Body of pancreas (tissue), 4 donors: Measurements from ENCODE around the gene SPINT1. TPM values are rescaled to one million over a fixed set of nuclear protein-coding genes. Genes with fewer than 3 reads are reported as not detected.

Source experiments
- ATAC-seq: fragments of 150-250 bp; one replicate; pipeline ENCODE4 v1.9.1; 2016
- DNase-seq, 4 donors: peaks; one replicate each; pipeline ENCODE4 v3.0.0-alpha.2; 2019
- H3K27ac ChIP-seq, 4 donors: fragments of 200-600 bp; sonication (generic); 1 replicate in 3 of 4; 2 replicates in 1 of 4; pipeline versions ENCODE4 v1.5.1 to v1.6.1; 2016 to 2019; ENCODE audit warnings: mild to moderate bottlenecking in 1 of 4, mixed read lengths in 1 of 4, moderate library complexity in 1 of 4
- H3K27me3 ChIP-seq, 2 donors: fragments of 200-600 bp; sonication (generic); one replicate each; pipeline ENCODE4 v1.6.0; 2016; ENCODE audit warnings: mild to moderate bottlenecking in 1 of 2
- H3K36me3 ChIP-seq, 2 donors: fragments of 200-600 bp; sonication (generic); replicated peaks in 1 of 2; 2 replicates each; pipeline ENCODE4 v1.5.1; 2016; ENCODE audit warnings: low read depth in 2 of 2; ENCODE audit not compliant: insufficient read depth in 1 of 2
- H3K4me1 ChIP-seq: fragments of 200-600 bp; sonication (generic); one replicate; pipeline ENCODE4 v1.6.0; 2016
- H3K4me3 ChIP-seq, 2 donors: fragments of 200-600 bp; sonication (generic); 1 replicate in 1 of 2; 2 replicates in 1 of 2; pipeline ENCODE4 v1.5.1; 2016 to 2019
- H3K9me3 ChIP-seq, 3 donors: fragments of 200-600 bp; sonication (generic); 1 replicate in 2 of 3; 2 replicates in 1 of 3; pipeline ENCODE4 v1.5.1; 2016
- POLR2A ChIP-seq, 3 donors: fragments of 450-650 bp; IDR thresholded peaks; one replicate each; pipeline ENCODE4 v1.6.1; 2016; ENCODE audit warnings: antibody characterized with exemption in 3 of 3, mild to moderate bottlenecking in 2 of 3
- WGBS, 2 donors: methylation state at CpG; one replicate each; pipeline ENCODE4 v1.1.5; 2017; 5-methylcytosine and 5-hydroxymethylcytosine counted together
- intact Hi-C: fragments of 100-400 bp; cut with DNase I; formaldehyde crosslinking; loops from one replicate; pipeline ENCODE4 v1.15.1; 2023
- total RNA-seq, 2 donors: library from RNA; depleted of rRNA; stranded (reverse); fragments of >200 nt; gene quantifications; one replicate each; pipeline ENCODE4 v1.1.0, GENCODE V29; 2016
- TF ChIP-seq, protein P1 (sequence below), 7 experiments: fragments of 450-650 bp in 4 of 7; fragments of 200-600 bp in 3 of 7; sonication (generic) in 3 of 7; IDR thresholded peaks; one replicate each; pipeline ENCODE4 v1.5.1; 2016 to 2019; ENCODE audit warnings: antibody characterized with exemption in 7 of 7

The SPINT1 gene
- total RNA-seq, 2 donors from 2014 or later, result 110 to 134 TPM

DNA sequence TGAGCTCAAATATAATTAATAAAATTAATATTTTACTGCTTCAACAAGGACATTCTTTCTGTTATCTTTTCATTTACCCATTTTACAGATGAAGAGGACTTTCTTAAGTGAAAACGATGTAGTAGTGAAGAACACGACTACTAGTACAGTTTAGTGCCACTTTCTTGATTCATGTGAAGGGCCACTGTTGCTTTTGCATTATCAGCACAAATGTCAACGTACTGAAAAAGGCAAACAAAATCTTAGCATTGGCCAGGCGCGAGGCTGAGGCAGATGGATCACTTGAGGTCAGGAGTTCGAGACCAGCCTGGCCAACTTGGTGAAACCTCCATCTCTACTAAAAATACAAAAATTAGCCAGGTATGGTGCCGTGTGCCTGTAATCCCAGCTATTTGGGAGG, 24.8 kb upstream of the SPINT1 start:
- no peak for DNase-seq
- H3K4me1 ChIP-seq, result no peaks in the 10 kb centered on the region
- no peak overlapping the region for H3K27ac ChIP-seq

DNA sequence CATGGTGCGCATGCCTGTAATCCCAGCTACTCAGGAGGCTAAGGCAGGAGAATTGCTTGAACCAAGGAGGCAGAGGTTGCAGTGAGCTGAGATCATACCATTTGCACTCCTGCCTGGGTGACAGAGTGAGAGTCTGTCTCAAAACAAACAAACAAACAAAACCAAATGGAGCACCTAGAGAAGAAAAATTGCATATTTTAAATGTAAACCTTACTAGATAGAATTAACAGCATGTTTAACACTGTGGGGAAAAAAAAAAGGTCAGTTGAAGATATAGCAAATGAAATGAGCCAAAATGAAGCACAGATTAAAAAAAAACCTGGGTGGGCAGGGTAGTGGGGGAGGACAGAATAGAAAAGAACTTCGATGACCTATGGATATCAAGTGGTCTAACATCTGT, 22.7 kb upstream of the SPINT1 start:
- H3K4me1 ChIP-seq, result peaks cover 11% of the 10 kb centered on the region
- ATAC-seq, result no peak
- H3K27me3 ChIP-seq, result no peaks in the 10 kb centered on the region
- no peak for DNase-seq
- no peaks in the 10 kb centered on the region for H3K9me3 ChIP-seq
- no peaks in the 10 kb centered on the region for H3K36me3 ChIP-seq
- WGBS, 2 donors, result 85 to 86% methylated on average over 2 of the region's 2 CpGs
- no peak for TF ChIP-seq POLR2A (IDR thresholded peaks at IDR 0.05)
- TF ChIP-seq, protein P1, sequence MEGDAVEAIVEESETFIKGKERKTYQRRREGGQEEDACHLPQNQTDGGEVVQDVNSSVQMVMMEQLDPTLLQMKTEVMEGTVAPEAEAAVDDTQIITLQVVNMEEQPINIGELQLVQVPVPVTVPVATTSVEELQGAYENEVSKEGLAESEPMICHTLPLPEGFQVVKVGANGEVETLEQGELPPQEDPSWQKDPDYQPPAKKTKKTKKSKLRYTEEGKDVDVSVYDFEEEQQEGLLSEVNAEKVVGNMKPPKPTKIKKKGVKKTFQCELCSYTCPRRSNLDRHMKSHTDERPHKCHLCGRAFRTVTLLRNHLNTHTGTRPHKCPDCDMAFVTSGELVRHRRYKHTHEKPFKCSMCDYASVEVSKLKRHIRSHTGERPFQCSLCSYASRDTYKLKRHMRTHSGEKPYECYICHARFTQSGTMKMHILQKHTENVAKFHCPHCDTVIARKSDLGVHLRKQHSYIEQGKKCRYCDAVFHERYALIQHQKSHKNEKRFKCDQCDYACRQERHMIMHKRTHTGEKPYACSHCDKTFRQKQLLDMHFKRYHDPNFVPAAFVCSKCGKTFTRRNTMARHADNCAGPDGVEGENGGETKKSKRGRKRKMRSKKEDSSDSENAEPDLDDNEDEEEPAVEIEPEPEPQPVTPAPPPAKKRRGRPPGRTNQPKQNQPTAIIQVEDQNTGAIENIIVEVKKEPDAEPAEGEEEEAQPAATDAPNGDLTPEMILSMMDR (IDR thresholded peaks at IDR 0.05), result no peak
- intact Hi-C loops, result no loop called here
- H3K27ac ChIP-seq, result no peak overlapping the region
- H3K4me3 ChIP-seq, result no peak overlapping the region

More for the DNA sequence above, 24.8 kb upstream of the SPINT1 start:
- no peaks in the 10 kb centered on the region for H3K9me3 ChIP-seq
- ATAC-seq, result no peak
- 55 to 61% methylated on average over 7 of the region's 7 CpGs for WGBS, 2 donors
- intact Hi-C loops, result no loop called here
- H3K36me3 ChIP-seq, result no peaks in the 10 kb centered on the region
- H3K27me3 ChIP-seq, result no peaks in the 10 kb centered on the region
- no peak overlapping the region for H3K4me3 ChIP-seq
- no peak for TF ChIP-seq POLR2A (IDR thresholded peaks at IDR 0.05)
- TF ChIP-seq, protein P1 (IDR thresholded peaks at IDR 0.05), result no peak

DNA sequence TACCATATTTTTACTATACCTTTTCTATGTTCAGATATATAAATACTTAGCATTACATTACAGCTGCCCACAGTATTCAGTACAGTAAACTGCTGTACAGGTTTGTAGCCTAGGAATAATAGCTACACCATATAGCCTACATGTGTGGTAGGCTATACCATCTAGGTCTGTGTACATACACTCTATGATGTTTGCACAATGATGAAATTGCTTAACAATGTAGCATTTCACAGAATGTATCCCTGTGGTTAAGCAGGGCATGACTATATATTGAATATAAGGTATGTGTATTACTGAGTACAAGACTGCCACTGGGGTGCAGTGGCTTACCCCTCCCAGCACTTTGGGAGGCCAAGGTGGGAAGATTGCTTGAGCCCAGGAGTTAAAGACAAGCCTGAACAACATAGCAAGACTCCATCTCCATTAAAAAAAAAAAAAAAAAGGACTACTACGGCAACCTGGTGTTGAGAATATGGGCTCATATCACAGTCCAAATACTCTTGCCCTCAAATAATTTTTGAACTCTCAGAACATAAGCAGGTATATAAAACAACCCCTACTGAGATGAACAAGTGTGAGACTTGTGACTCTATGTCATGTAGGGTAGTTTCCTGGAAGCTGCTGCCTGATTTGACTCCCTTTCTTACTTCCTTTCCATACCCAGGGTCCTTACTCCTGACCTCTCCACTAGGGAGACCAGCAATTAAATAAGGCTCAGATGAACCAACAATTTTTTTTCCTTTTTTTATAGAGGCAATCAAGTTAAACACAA, 20.1 kb upstream of the SPINT1 start:
- no peaks in the 10 kb centered on the region for H3K36me3 ChIP-seq
- no peak for DNase-seq
- WGBS, 2 donors, result 75 to 95% methylated on average over 1 of the region's 1 CpG
- no peak overlapping the region for H3K27ac ChIP-seq
- H3K27me3 ChIP-seq, result no peaks in the 10 kb centered on the region
- TF ChIP-seq POLR2A (IDR thresholded peaks at IDR 0.05), result no peak
- TF ChIP-seq, protein P1 (IDR thresholded peaks at IDR 0.05), result no peak
- H3K4me3 ChIP-seq, result no peak overlapping the region
- intact Hi-C loops, result no loop called here
- H3K4me1 ChIP-seq, result peaks cover 11% of the 10 kb centered on the region
- no peak for ATAC-seq
- H3K9me3 ChIP-seq, result no peaks in the 10 kb centered on the region

DNA sequence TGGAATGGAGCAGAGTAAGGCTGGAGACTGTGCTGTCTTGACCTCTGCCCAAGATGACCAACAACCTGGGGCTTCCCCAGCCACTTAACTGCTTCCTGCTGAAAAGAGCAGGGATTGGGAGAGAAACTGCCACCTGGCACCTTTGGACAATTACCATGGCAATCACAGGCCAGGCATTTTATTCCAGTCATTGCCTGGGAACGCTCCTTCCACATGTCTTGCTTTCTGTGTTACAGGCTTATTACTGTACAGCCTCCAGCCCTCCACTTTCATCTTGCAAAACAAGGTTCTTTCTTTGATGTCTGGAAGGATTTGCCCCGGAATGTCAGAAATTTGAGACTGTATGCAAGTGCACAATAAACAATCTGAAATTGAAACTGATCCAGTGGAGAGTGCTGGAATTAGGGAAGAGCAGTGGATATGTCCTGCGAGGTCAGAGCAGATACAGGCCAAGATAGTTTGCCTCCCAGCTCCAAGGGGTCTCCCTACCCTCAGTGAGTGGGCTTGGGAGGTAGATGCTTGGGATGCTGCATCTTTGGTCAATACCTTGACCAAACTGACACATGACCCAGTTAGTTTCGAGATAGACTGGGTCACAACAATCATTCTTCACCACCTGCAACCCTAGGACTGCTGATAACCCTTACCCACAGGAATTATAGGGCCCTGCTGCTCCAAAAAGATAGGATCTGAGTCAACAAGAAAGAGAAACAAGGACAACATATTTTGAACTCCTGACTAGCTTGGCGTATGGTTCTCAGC, 18.0 kb upstream of the SPINT1 start:
- peaks cover 11% of the 10 kb centered on the region for H3K4me1 ChIP-seq
- H3K36me3 ChIP-seq, result no peaks in the 10 kb centered on the region
- H3K9me3 ChIP-seq, result no peaks in the 10 kb centered on the region
- no peaks in the 10 kb centered on the region for H3K27me3 ChIP-seq
- ATAC-seq (peak; percentile 84), DNase-seq (peak; percentile 24 to 67 (median 50))
- H3K4me3 ChIP-seq, result no peak overlapping the region
- 45 to 60% methylated on average over 4 to 5 of the region's 5 CpGs for WGBS, 2 donors
- intact Hi-C loops, result no loop called here
- peak overlapping the region in 2 of 4 donors; percentile 36 to 46 for H3K27ac ChIP-seq
- TF ChIP-seq, protein P1 (IDR thresholded peaks at IDR 0.05), result no peak
- TF ChIP-seq POLR2A (IDR thresholded peaks at IDR 0.05), result no peak
